Smooth muscle cell (in vitro differentiated cells): ENCODE measurements around the gene STAMBPL1. TPM values are rescaled to one million over a fixed set of nuclear protein-coding genes. Genes with fewer than 3 reads are reported as not detected.
"Not testable (repeated sequence)": the region's sequence is repeated elsewhere in the genome, so short reads cannot be mapped to it uniquely, and the experiment has no call there.

ENCODE experiments used
- DNase-seq: peaks from one replicate; lab custom pipeline; 2025; ENCODE audit not compliant: unreplicated experiment; lab: John Stamatoyannopoulos, UW
- H2AFZ ChIP-seq: fragments of 200-600 bp; sonication (generic); 2 replicates; pipeline ENCODE4 v1.6.0; 2016; ENCODE audit warnings: antibody characterized with exemption, low read depth, mild to moderate bottlenecking
- H3F3A ChIP-seq: fragments of 200-600 bp; sonication (generic); 2 replicates; pipeline ENCODE4 v1.6.0; 2017; ENCODE audit warnings: antibody characterized with exemption, low read depth
- H3K27ac ChIP-seq: fragments of 200-600 bp; sonication (generic); 2 replicates; pipeline ENCODE4 v1.5.1; 2016; ENCODE audit warnings: low read depth, mild to moderate bottlenecking
- H3K27me3 ChIP-seq: fragments of 200-600 bp; sonication (generic); 2 replicates; pipeline ENCODE4 v1.6.1; 2016; ENCODE audit warnings: low read depth, mild to moderate bottlenecking
- H3K36me3 ChIP-seq: fragments of 200-600 bp; sonication (generic); 2 replicates; pipeline ENCODE4 v1.5.1; 2016; ENCODE audit warnings: low read depth
- H3K4me1 ChIP-seq: fragments of 200-600 bp; sonication (generic); 2 replicates; pipeline ENCODE4 v1.5.1; 2016; ENCODE audit warnings: low read depth
- H3K4me2 ChIP-seq: fragments of 200-600 bp; sonication (generic); 2 replicates; pipeline ENCODE4 v1.6.0; 2016; ENCODE audit warnings: mild to moderate bottlenecking
- H3K4me3 ChIP-seq: fragments of 200-600 bp; sonication (generic); 2 replicates; pipeline ENCODE4 v1.5.1; 2016; ENCODE audit warnings: mild to moderate bottlenecking
- H3K79me2 ChIP-seq: fragments of 200-600 bp; sonication (generic); 2 replicates; pipeline ENCODE4 v1.6.0; 2016; ENCODE audit warnings: low read depth, mild to moderate bottlenecking
- H3K9ac ChIP-seq: fragments of 200-600 bp; sonication (generic); 2 replicates; pipeline ENCODE4 v1.6.0; 2016; ENCODE audit warnings: low read depth
- H3K9me3 ChIP-seq: fragments of 200-600 bp; sonication (generic); replicated peaks from 2 replicates; pipeline ENCODE4 v1.5.1; 2016; ENCODE audit warnings: low read depth
- H4K20me1 ChIP-seq: fragments of 200-600 bp; sonication (generic); 2 replicates; pipeline ENCODE4 v1.6.0; 2016; ENCODE audit warnings: low read depth
- WGBS: methylation state at CpG from one replicate; pipeline ENCODE4 v1.1.7; 2016; ENCODE audit warnings: low lambda C conversion rate; 5-methylcytosine and 5-hydroxymethylcytosine counted together
- polyA plus RNA-seq: library from polyadenylated mRNA; unstranded; fragments of >200 nt; fragmentation: Nextera tagmentation; extraction: Ambion mirVana; gene quantifications from 2 replicates; pipeline ENCODE4 v1.2.1, GENCODE V29; 2016
- total RNA-seq: library from RNA; depleted of rRNA; stranded (reverse); fragments of >200 nt; gene quantifications from 2 replicates; pipeline ENCODE4 v1.2.3, GENCODE V29; 2014
- TF ChIP-seq, protein P1 (sequence below): fragments of 200-600 bp; sonication (generic); IDR thresholded peaks from 2 replicates; pipeline ENCODE4 v1.5.1; 2017; ENCODE audit warnings: borderline replicate concordance, mild to moderate bottlenecking, antibody characterized with exemption; ENCODE audit not compliant: insufficient read depth, poor library complexity, severe bottlenecking

Gene STAMBPL1
- total and polyA plus RNA-seq, 2 experiments from 2014 or later = 0.49 to 1.2 TPM

DNA sequence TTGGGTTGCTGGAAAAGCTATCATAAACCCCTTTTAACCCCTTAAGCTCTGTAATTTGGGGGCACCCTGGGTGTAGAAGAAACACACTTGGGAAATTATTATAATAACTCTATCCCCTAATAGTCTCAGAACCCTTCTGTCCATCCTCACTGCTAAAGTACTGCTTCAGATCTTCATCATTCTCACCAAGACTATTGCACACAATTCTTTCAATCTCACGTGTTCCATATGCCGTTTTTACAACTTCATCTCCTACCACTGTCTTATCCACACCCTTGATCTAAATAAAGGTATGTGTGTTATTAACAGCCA is 44.2 kb upstream of the STAMBPL1 start:
- Histone ChIP-seq H4K20me1 (no peaks in the 10 kb centered on the region), H3K4me1 (no peaks in the 10 kb centered on the region), H2AFZ (no peak overlapping the region), H3K27ac (no peak overlapping the region), H3F3A (no peaks in the 10 kb centered on the region), H3K9me3 (no peaks in the 10 kb centered on the region), H3K27me3 (peaks cover 36% of the 10 kb centered on the region), H3K36me3 (no peaks in the 10 kb centered on the region), H3K4me3 (no peak overlapping the region), H3K4me2 (no peak overlapping the region), H3K79me2 (no peaks in the 10 kb centered on the region), H3K9ac (no peak overlapping the region)
- DNase-seq = no peak
- WGBS = 9% methylated on average over 2 of the region's 2 CpGs
- TF ChIP-seq, protein P1, sequence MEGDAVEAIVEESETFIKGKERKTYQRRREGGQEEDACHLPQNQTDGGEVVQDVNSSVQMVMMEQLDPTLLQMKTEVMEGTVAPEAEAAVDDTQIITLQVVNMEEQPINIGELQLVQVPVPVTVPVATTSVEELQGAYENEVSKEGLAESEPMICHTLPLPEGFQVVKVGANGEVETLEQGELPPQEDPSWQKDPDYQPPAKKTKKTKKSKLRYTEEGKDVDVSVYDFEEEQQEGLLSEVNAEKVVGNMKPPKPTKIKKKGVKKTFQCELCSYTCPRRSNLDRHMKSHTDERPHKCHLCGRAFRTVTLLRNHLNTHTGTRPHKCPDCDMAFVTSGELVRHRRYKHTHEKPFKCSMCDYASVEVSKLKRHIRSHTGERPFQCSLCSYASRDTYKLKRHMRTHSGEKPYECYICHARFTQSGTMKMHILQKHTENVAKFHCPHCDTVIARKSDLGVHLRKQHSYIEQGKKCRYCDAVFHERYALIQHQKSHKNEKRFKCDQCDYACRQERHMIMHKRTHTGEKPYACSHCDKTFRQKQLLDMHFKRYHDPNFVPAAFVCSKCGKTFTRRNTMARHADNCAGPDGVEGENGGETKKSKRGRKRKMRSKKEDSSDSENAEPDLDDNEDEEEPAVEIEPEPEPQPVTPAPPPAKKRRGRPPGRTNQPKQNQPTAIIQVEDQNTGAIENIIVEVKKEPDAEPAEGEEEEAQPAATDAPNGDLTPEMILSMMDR = no peak

DNA sequence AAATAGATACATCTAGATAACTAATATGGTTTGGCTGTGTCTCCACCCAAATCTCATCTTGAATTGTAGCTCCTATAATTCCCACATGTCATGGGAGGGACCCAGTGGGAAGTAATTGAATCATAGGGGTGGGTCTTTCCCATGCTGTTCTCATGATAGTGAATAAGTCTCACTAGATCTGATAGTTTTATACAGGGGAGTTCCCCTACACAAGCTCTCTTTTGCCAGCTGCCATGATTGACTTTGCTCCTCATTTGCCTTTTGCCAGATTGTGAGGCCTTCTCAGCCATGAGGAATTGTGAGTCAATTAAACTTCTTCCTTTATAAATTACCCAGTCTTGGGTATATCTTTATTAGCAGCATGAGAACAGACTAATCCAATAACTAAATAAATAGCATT is 42.4 kb upstream of the STAMBPL1 start:
- H3K4me1 ChIP-seq, H3K4me3 ChIP-seq, H2AFZ ChIP-seq, H3K9me3 ChIP-seq, H4K20me1 ChIP-seq, H3K27ac ChIP-seq, H3K79me2 ChIP-seq, DNase-seq, H3K4me2 ChIP-seq, H3K36me3 ChIP-seq, H3F3A ChIP-seq, H3K9ac ChIP-seq: not testable (repeated sequence)
- H3K27me3 ChIP-seq = peaks cover 36% of the 10 kb centered on the region

DNA sequence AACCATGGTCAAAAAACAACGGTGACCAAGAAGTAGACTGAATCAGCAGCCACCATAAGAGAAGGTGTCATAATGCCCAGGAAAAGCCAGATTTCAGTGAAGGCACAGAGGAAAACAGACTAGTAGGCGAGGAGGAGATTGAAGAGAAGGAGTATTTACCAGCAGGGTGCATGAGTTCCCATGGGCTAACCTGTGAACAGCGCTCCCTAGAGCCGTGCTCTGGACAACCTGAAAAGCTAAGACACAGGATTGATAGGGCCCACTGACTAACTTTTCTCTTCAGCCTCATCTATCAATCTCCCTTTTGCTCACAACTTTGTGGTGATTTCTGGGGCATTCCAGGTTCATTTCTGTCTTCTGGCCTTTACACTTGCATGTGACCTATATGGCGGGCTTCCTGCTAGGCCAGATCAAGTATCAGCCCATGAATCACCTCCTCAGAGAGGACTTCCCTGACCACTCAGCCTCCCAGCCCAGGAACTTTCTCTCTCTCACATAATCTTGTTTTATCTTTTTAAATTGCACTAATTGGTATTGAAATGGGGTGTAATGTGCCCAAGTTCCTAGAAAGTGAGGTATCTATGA is 41.2 kb upstream of the STAMBPL1 start:
- no peak for DNase-seq
- Histone ChIP-seq H3K4me2 (no peak overlapping the region), H3F3A (no peaks in the 10 kb centered on the region), H3K27me3 (peaks cover 44% of the 10 kb centered on the region), H3K27ac (no peak overlapping the region), H3K79me2 (no peaks in the 10 kb centered on the region), H3K9me3 (no peaks in the 10 kb centered on the region), H3K4me1 (no peaks in the 10 kb centered on the region), H3K36me3 (no peaks in the 10 kb centered on the region), H3K9ac (no peak overlapping the region), H2AFZ (no peak overlapping the region), H3K4me3 (no peak overlapping the region), H4K20me1 (no peaks in the 10 kb centered on the region)
- TF ChIP-seq, protein P1 = no peak
- WGBS = 94% methylated on average over 5 of the region's 5 CpGs

DNA sequence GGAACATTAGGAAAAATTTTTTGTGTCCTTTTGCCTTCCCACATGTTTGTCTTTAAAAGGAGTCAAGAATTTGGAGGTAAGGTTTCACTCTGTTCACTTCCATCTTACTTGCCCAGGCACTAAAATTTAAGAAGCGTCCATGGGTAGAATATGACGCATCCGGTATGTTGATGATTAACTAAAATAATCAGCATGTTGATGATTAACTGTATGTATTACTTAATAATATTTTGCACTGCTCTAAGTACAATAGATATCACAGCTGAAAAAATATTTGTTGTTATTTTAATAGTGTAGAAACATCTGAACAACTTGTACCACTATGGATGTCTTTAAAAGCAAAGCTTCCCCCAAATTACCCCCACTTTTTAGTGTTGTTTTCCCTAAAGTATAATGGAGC is 39.9 kb upstream of the STAMBPL1 start:
- Histone ChIP-seq H3K9me3 (no peaks in the 10 kb centered on the region), H2AFZ (no peak overlapping the region), H3F3A (no peaks in the 10 kb centered on the region), H3K36me3 (no peaks in the 10 kb centered on the region), H3K27ac (no peak overlapping the region), H4K20me1 (no peaks in the 10 kb centered on the region), H3K27me3 (peaks cover 49% of the 10 kb centered on the region), H3K4me3 (no peak overlapping the region), H3K4me2 (no peak overlapping the region), H3K4me1 (no peaks in the 10 kb centered on the region), H3K79me2 (no peaks in the 10 kb centered on the region), H3K9ac (no peak overlapping the region)
- TF ChIP-seq, protein P1 = no peak
- DNase-seq = no peak
- 96% methylated on average over 3 of the region's 3 CpGs for WGBS
